ENCODE measurements around the gene GPR62. TPM values are rescaled to one million over a fixed set of nuclear protein-coding genes. Genes with fewer than 3 reads are reported as not detected.
A peak's percentile ranks its signal among the peaks of the same experiment; 100 is the strongest.

The GPR62 gene
- total RNA-seq, 6 experiments from 2014 or later, result 0.18 to 0.37 TPM; not detected in 4

- 90% methylated on average over 10 of the region's 18 CpGs for WGBS (ENCODE audit: insufficient coverage, low coverage, low lambda C conversion rate, missing lambda C conversion rate)
- Histone ChIP-seq H3K4me1 (peaks cover 0 to 22% (median 9%) of the 10 kb centered on the region in 4 donors), H3K27ac (no peak overlapping the region), H3K9me3 (no peaks in the 10 kb centered on the region), H3K27me3 (no peaks in the 10 kb centered on the region), H3K4me3 (no peak overlapping the region), H3K36me3 (peaks cover 0 to 7% (median 0%) of the 10 kb centered on the region in 4 donors)
- intact Hi-C loops (cut with DNase I), result no loop called here
- TF ChIP-seq POLR2A (IDR thresholded peaks at IDR 0.05) (no peak), CTCF (IDR thresholded peaks at IDR 0.05) (no peak)
- ATAC-seq (no peak), DNase-seq (peak in 1 of 3 donors; percentile 48)
Observed at GRCh38 chr3:51945031-51945840, 9.9 kb upstream of the GPR62 start.

- ATAC-seq (no peak), DNase-seq (peak in 1 of 3 donors; percentile 34)
- WGBS (ENCODE audit: insufficient coverage, low coverage, low lambda C conversion rate, missing lambda C conversion rate), result 85% methylated on average over 4 of the region's 14 CpGs
- Histone ChIP-seq H3K27me3 (no peaks in the 10 kb centered on the region), H3K27ac (no peak overlapping the region), H3K4me3 (no peak overlapping the region), H3K36me3 (peaks cover 0 to 7% (median 0%) of the 10 kb centered on the region in 4 donors), H3K9me3 (no peaks in the 10 kb centered on the region), H3K4me1 (peaks cover 0 to 14% (median 4%) of the 10 kb centered on the region in 4 donors)
- no peak for TF ChIP-seq CTCF (IDR thresholded peaks at IDR 0.05)
- TF ChIP-seq POLR2A (IDR thresholded peaks at IDR 0.05), result no peak
- intact Hi-C loops (cut with DNase I), result no loop called here
Observed at GRCh38 chr3:51945926-51946705, 9.1 kb upstream of the GPR62 start.

GRCh38 chr3:51946796-51947195 is 8.4 kb upstream of the GPR62 start:
- intact Hi-C loops (cut with DNase I), result no loop called here
- no peak overlapping the region for H3K27ac ChIP-seq
- no CpG with 5 or more reads among the region's 4 CpGs for WGBS (ENCODE audit: insufficient coverage, low coverage, low lambda C conversion rate, missing lambda C conversion rate)
- no peak overlapping the region for H3K4me3 ChIP-seq
- TF ChIP-seq POLR2A (IDR thresholded peaks at IDR 0.05) (no peak), CTCF (IDR thresholded peaks at IDR 0.05) (no peak)
- DNase-seq (peak in 1 of 3 donors; percentile 21), ATAC-seq (no peak)
- H3K27me3 ChIP-seq, result no peaks in the 10 kb centered on the region
- H3K36me3 ChIP-seq, result peaks cover 0 to 7% (median 0%) of the 10 kb centered on the region in 4 donors
- no peaks in the 10 kb centered on the region for H3K9me3 ChIP-seq
- peaks cover 0 to 13% (median 4%) of the 10 kb centered on the region in 4 donors for H3K4me1 ChIP-seq

GRCh38 chr3:51947215-51947900 is 7.8 kb upstream of the GPR62 start:
- Histone ChIP-seq H3K36me3 (peaks cover 0 to 7% (median 0%) of the 10 kb centered on the region in 4 donors), H3K4me1 (peaks cover 0 to 11% (median 4%) of the 10 kb centered on the region in 4 donors), H3K4me3 (no peak overlapping the region), H3K27me3 (no peaks in the 10 kb centered on the region), H3K27ac (no peak overlapping the region), H3K9me3 (no peaks in the 10 kb centered on the region)
- ATAC-seq (no peak), DNase-seq (peak in 2 of 3 donors; percentile 30 to 37)
- WGBS (ENCODE audit: insufficient coverage, low coverage, low lambda C conversion rate, missing lambda C conversion rate), result 87% methylated on average over 8 of the region's 13 CpGs
- TF ChIP-seq POLR2A (IDR thresholded peaks at IDR 0.05), result no peak
- no peak for TF ChIP-seq CTCF (IDR thresholded peaks at IDR 0.05)
- intact Hi-C loops (cut with DNase I), result no loop called here
